ENCODE data around the gene THG1L.
"Not testable (repeated sequence)": the region's sequence is repeated elsewhere in the genome, so short reads cannot be mapped to it uniquely, and the experiment has no call there.

Gene THG1L

GRCh38 chr5:157726607-157727006 lies 4.6 kb upstream of the THG1L start:
- not testable (repeated sequence) for DNase-seq (ENCODE audit: extremely low read depth in 1 of 2, low read depth in 1 of 2)

DNA sequence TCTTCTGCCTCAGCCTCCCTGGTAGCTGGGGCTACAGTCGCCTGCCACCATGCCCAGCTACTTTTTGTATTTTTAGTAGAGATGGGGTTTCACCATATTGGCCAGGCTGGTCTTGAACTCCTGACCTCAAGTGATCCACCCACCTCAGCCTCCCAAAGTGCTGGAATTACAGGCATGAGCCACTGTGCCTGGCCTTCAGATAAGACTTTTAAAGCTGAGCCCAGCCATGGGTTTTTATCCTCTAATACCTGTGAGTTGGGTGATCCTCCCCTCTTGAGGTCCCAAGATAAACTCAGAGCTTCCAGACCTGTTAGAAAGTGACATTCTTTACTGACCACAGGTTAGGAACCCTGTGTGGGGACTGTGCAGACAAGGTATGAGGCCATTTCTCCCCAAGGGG lies 3.4 kb upstream of the THG1L start:
- not testable (repeated sequence) for DNase-seq (ENCODE audit: extremely low read depth in 1 of 2, low read depth in 1 of 2)

DNA sequence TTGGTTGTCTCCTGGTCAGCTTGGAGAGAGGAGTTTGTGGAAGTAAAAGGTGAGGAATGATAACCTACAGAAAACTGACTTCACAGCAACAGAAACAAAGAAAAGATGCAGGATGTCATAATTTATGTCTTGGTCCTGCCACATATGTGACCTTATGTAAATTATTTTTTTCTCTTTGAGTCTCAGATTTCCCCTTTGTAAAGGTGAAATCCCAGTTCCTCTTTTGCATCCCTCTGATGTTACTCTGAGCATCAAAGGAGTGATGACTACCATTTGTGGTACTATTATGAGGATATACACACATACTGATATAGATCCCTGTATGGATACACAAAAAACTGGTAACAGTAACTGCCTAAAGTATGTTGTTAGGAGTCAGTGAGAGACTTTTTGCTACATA lies 1.4 kb upstream of the THG1L start:
- DNase-seq (ENCODE audit: extremely low read depth in 1 of 2, low read depth in 1 of 2), result no peak

DNA sequence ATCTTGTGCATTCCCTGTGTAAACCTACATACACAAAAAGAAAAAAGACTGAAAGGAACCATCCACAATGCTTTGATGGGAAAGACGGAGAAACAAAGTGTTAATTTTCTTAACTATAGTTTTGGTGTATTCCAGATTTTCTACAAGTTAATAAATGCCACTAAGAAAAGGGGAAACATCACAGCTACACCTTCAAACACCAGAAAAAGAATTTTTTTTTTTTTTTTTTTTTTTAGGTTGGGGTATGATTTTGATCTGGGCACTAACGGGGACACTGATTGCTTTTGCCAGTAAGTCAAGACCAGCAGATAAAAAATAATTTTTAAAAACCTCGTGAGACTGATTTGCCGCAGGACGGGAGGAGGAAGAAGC lies 334 bp upstream of the THG1L start:
- no peak for DNase-seq (ENCODE audit: extremely low read depth in 1 of 2, low read depth in 1 of 2)

DNA sequence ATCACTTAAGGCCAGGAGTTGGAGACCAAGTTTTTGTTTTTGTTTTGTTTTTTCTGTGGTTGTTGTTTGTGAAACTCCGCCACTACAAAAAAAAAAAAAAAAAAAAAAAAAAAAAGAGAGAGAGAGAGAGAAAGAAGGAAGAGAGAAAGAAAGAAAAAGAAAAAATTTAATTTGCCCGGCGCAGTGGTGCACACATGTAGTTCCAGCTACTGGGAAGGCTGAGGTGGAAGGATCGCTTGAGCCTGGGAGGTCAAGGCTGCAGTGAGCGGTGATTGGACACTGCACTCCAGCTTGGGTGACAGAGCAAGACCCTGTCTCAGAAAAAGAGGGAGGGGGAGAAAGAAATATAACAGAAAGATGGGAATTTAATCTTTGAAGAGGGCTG lies 902 bp downstream of the THG1L start:
- DNase-seq (ENCODE audit: extremely low read depth in 1 of 2, low read depth in 1 of 2), result no peak

DNA sequence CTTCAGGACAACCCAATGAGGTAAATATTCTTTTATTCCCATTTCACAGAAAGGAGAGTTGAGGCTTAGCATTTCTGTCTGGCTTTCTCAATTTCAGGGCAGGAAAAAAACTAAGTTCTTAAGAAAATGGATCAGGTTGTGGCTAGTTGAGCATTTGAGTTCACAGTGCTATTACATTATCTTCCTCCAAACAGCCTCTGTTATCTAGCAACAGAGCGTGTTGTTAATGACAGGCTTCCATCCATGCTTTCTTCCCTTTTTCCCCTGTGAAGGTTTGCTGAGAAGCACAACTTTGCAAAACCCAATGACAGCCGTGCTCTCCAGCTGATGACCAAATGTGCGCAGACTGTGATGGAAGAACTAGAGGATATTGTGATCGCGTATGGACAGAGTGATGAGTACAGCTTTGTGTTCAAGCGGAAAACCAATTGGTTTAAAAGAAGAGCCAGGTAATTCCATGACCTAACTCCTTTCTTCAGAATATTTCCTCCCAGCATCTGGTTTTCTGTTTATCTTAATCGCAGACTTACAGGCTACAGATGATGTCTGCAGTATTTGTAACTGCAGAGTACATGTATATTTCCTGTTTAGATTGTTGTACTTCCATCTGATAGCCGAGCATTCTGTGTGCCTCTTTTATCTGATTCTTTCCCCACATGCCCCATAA lies 1.5 kb downstream of the THG1L start:
- no peak for DNase-seq (ENCODE audit: extremely low read depth in 1 of 2, low read depth in 1 of 2)

- no peak for DNase-seq (ENCODE audit: extremely low read depth in 1 of 2, low read depth in 1 of 2)
These were observed 3.2 kb downstream of the THG1L start for GRCh38 chr5:157734436-157734835.

DNA sequence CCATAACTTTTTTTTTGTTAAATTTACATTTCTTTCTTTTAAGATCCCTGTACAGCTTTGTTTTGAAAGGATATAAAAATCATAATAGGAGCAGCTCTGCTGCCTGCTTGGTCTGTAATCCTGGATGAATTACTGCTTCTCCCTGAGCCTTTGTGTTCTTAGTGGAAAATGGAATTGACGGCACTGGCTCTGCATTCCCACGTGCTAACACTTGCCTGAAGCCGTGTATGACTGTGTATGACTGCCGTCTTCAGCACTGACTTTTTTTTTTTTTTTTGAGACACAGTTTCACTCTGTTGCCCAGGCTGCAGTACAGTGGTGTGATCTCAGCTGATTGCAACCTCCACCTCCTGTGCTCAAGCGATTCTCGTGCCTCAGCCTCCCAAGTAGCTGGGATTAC lies 4.8 kb downstream of the THG1L start:
- no peak for DNase-seq (ENCODE audit: extremely low read depth in 1 of 2, low read depth in 1 of 2)

- DNase-seq (ENCODE audit: extremely low read depth in 1 of 2, low read depth in 1 of 2), result no peak
These were observed 8.4 kb downstream of the THG1L start for GRCh38 chr5:157739388-157740228.

- DNase-seq (ENCODE audit: extremely low read depth in 1 of 2, low read depth in 1 of 2), result no peak
These were observed 9.0 kb downstream of the THG1L start for GRCh38 chr5:157740229-157740610.

DNA sequence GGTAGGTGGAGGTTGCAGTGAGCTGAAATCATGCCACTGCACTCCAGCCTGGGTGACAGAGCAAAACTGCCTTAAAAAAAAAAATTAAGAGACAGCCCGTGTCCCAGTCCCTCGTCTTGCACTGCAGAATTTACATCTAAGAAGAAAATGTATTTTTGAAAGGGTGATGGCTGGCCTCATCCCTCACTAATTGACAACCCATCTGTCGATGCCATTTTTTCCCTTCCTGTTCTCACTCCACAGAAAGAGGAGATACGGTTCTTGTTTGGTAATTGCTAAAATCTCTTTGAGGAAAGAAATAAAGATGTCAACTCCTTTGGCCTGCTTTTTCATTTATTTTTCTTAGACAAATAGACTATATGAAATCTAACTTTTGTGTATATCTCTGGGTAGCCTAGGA lies 9.9 kb downstream of the THG1L start:
- DNase-seq (ENCODE audit: extremely low read depth in 1 of 2, low read depth in 1 of 2), result no peak

GRCh38 chr5:157743163-157744050 lies 12.2 kb downstream of the THG1L start, which contains the start of gene LSM11:
TSS of gene LSM11 (plus strand) at chr5:157743712. CDS start at chr5:157743751, 39 bp downstream.
- peak; percentile 69 to 88 for DNase-seq (ENCODE audit: extremely low read depth in 1 of 2, low read depth in 1 of 2)

DNA sequence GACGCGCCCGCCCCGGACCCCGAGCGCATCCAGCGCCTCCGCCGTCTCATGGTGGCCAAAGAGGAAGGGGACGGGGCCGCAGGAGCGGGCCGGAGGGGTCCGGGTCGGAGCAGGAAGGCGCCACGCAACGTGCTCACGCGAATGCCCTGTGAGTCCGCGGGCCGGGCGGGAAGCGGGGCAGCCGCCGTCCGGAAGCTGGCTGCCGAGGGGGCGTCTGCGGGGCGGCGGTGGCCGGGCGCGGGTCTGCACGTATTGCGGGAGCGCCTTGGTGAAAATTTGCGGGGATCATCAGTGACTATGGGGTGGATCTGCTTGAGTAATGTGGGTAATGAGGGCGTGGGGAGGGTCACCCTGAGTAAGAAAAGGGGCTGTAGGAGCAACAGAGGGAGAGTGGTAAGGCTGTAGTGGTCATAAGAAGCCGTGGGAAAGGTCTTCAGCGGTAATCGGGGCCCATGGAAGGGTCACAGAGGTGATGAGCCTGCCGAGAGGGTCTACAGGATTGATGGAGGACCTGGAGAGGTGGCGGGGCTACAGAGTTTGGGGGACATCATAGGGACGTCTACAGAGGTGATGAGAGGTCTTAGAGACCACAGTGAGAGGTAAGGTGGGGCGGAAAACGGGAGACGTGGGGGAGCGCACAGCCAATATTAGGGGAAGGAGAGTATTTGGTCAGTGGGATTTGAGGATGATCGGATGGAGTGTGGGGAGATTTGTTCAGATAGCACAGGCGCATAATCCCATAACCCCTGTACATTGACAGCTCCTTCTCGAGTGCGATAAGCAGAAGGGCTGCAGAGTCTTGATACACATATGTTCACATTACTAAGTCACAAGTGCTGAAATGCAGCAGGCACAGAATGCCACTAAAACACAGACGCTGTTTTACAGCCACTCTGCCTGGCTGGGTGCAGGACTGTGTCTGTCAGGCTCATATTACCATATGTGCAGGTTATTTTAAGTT lies 13.1 kb downstream of the THG1L start:
- no peak for DNase-seq (ENCODE audit: extremely low read depth in 1 of 2, low read depth in 1 of 2)

- DNase-seq (ENCODE audit: extremely low read depth in 1 of 2, low read depth in 1 of 2), result no peak
These were observed 13.8 kb downstream of the THG1L start for GRCh38 chr5:157745041-157745456.

GRCh38 chr5:157747173-157747740 lies 16.0 kb downstream of the THG1L start:
- no peak for DNase-seq (ENCODE audit: extremely low read depth in 1 of 2, low read depth in 1 of 2)

GRCh38 chr5:157747766-157748700 lies 16.8 kb downstream of the THG1L start:
- no peak for DNase-seq (ENCODE audit: extremely low read depth in 1 of 2, low read depth in 1 of 2)

GRCh38 chr5:157748760-157749461 lies 17.7 kb downstream of the THG1L start:
- DNase-seq (ENCODE audit: extremely low read depth in 1 of 2, low read depth in 1 of 2), result no peak

GRCh38 chr5:157749462-157749799 lies 18.2 kb downstream of the THG1L start:
- DNase-seq (ENCODE audit: extremely low read depth in 1 of 2, low read depth in 1 of 2), result no peak
